GM21529 (cell line): Measurements from ENCODE around the gene LPAR2.
"Not testable (repeated sequence)": the region's sequence is repeated elsewhere in the genome, so short reads cannot be mapped to it uniquely, and the experiment has no call there.

ENCODE experiments used
- ATAC-seq: cut with Tn5 transposase; IDR thresholded peaks from one replicate; pipeline ENCODE4 v1.9.1; 2021; ENCODE audit not compliant: unreplicated experiment

Gene LPAR2

GRCh38 chr19:19633711-19634515 is 5.9 kb upstream of the LPAR2 start:
- no peak for ATAC-seq

- no peak for ATAC-seq
Measured at GRCh38 chr19:19632661-19633060, 4.6 kb upstream of the LPAR2 start.

- ATAC-seq, result no peak
Measured at GRCh38 chr19:19631346-19631745, 3.3 kb upstream of the LPAR2 start.

- no peak for ATAC-seq
Measured at GRCh38 chr19:19630426-19630825, 2.4 kb upstream of the LPAR2 start.

GRCh38 chr19:19630062-19630414 is 2.0 kb upstream of the LPAR2 start:
- ATAC-seq, result no peak

- no peak for ATAC-seq
Measured at GRCh38 chr19:19628501-19629134, 598 bp upstream of the LPAR2 start.

GRCh38 chr19:19626516-19627472 is 1.2 kb downstream of the LPAR2 start:
- no peak for ATAC-seq

- ATAC-seq, result no peak
Measured at GRCh38 chr19:19624032-19624570, 3.9 kb downstream of the LPAR2 start.

GRCh38 chr19:19623383-19623782 is 4.6 kb downstream of the LPAR2 start:
- ATAC-seq, result no peak

GRCh38 chr19:19619849-19620210 is 8.2 kb downstream of the LPAR2 start:
- ATAC-seq, result no peak

- ATAC-seq, result no peak
Measured at GRCh38 chr19:19619181-19619848, 8.7 kb downstream of the LPAR2 start.

- ATAC-seq, result peak; percentile 94
Measured at GRCh38 chr19:19618219-19619051, 9.6 kb downstream of the LPAR2 start, which contains the start of gene PBX4. PBX4 (minus strand) TSS chr19:19618687; CDS start chr19:19618629, 58 bp downstream.

GRCh38 chr19:19615086-19615485 is 12.9 kb downstream of the LPAR2 start:
- no peak for ATAC-seq

- ATAC-seq, result no peak
Measured at GRCh38 chr19:19613506-19613905, 14.5 kb downstream of the LPAR2 start.

- no peak for ATAC-seq
Measured at GRCh38 chr19:19610376-19611202, 17.4 kb downstream of the LPAR2 start.

- not testable (repeated sequence) for ATAC-seq
Measured at GRCh38 chr19:19606686-19607085, 21.3 kb downstream of the LPAR2 start.

GRCh38 chr19:19606021-19606420 is 22.0 kb downstream of the LPAR2 start:
- ATAC-seq, result no peak

- no peak for ATAC-seq
Measured at GRCh38 chr19:19602713-19603324, 25.2 kb downstream of the LPAR2 start.
